ENCODE measurements around the gene GPC5. TPM values are rescaled to one million over a fixed set of nuclear protein-coding genes. Genes with fewer than 3 reads are reported as not detected.

The GPC5 gene
- total and polyA plus RNA-seq, 11 donors = 0.14 to 2.9 (median 0.84) TPM; not detected in 1

DNA sequence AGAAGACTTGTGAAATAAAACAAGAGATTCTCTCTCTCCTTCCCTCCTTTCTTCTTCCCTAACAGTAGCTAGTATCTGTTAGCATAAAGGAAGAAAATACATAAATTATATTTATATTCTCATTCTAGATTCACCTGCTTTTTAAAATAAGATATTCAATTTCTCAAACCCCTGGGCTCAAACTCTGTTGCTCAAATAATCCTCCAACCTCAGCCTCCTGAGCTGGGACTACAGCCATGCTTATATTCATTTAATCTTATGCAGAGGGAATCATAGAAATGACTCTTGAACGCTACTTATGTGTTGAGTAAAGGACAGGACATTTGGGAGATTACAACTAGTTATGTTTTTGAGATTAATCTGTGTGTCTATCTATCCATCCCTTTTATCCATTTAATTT is 56.2 kb downstream of the GPC5 start:
- no peaks in the 10 kb centered on the region for H3K4me1 ChIP-seq
- intact Hi-C loops (cut with DNase I) = no loop called here
- no peak for DNase-seq
- TF ChIP-seq, protein P1, sequence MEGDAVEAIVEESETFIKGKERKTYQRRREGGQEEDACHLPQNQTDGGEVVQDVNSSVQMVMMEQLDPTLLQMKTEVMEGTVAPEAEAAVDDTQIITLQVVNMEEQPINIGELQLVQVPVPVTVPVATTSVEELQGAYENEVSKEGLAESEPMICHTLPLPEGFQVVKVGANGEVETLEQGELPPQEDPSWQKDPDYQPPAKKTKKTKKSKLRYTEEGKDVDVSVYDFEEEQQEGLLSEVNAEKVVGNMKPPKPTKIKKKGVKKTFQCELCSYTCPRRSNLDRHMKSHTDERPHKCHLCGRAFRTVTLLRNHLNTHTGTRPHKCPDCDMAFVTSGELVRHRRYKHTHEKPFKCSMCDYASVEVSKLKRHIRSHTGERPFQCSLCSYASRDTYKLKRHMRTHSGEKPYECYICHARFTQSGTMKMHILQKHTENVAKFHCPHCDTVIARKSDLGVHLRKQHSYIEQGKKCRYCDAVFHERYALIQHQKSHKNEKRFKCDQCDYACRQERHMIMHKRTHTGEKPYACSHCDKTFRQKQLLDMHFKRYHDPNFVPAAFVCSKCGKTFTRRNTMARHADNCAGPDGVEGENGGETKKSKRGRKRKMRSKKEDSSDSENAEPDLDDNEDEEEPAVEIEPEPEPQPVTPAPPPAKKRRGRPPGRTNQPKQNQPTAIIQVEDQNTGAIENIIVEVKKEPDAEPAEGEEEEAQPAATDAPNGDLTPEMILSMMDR (IDR thresholded peaks at IDR 0.05) = no peak
- TF ChIP-seq POLR2A (IDR thresholded peaks at IDR 0.05) = no peak
- H3K27me3 ChIP-seq = peaks cover 0 to 2% (median 0%) of the 10 kb centered on the region in 9 donors
- H3K36me3 ChIP-seq = no peaks in the 10 kb centered on the region
- no peak overlapping the region for H3K27ac ChIP-seq
- no peak overlapping the region for H3K4me3 ChIP-seq
- 54 to 74% (median 62%) methylated on average over 1 of the region's 1 CpG for WGBS, 4 donors
- no peak for ATAC-seq
- H3K9me3 ChIP-seq = no peaks in the 10 kb centered on the region

DNA sequence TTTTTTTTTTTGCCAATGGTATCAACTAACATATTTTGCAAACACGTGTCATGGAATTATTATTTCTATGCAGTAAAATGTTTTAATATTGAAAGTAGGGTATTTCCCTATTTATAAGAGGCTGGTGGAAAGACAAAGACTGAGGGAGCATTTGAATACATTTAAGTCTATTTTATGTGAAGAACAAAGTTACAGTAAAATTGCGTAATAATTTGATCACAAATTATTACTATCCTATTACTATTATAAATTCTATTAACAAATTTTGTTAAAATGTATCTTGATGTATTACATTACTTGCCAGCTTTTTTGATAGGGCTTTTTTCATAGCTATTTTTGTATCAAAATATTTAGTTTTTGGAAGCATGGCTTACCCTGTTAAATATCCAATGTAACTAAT is 58.4 kb downstream of the GPC5 start:
- 84 to 88% (median 86%) methylated on average over 2 of the region's 2 CpGs for WGBS, 4 donors
- DNase-seq (no peak), ATAC-seq (no peak)
- intact Hi-C loops (cut with DNase I) = no loop called here
- H3K27ac ChIP-seq = no peak overlapping the region
- H3K4me3 ChIP-seq = no peak overlapping the region
- H3K4me1 ChIP-seq = no peaks in the 10 kb centered on the region
- no peaks in the 10 kb centered on the region for H3K36me3 ChIP-seq
- TF ChIP-seq, protein P1 (IDR thresholded peaks at IDR 0.05) = no peak
- TF ChIP-seq POLR2A (IDR thresholded peaks at IDR 0.05) = no peak
- no peaks in the 10 kb centered on the region for H3K9me3 ChIP-seq
- peaks cover 0 to 2% (median 0%) of the 10 kb centered on the region in 9 donors for H3K27me3 ChIP-seq

DNA sequence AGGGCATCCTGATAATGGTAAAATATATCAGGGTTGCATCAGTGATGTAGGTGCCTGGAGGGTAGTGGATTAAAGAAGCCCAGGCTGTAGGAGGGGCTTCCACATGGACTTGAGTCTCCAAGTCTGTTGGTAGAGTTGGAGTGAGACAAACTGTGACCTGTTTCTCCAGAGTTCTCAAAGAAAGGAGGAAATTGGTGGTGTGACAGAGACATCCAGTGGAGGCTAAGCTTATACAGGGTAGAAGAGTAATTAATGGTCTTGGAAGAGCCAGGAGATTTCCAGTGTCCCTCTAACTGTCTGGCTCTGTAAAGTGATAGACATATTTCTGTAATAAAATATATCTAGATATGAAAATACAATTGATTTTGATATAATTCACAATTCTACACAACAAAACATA is 61.1 kb downstream of the GPC5 start:
- Histone ChIP-seq H3K36me3 (no peaks in the 10 kb centered on the region), H3K4me3 (no peak overlapping the region), H3K27me3 (peaks cover 0 to 2% (median 0%) of the 10 kb centered on the region in 9 donors), H3K27ac (no peak overlapping the region), H3K9me3 (no peaks in the 10 kb centered on the region), H3K4me1 (no peaks in the 10 kb centered on the region)
- intact Hi-C loops (cut with DNase I) = no loop called here
- DNase-seq (no peak), ATAC-seq (no peak)
- no peak for TF ChIP-seq POLR2A (IDR thresholded peaks at IDR 0.05)
- TF ChIP-seq, protein P1 (IDR thresholded peaks at IDR 0.05) = no peak

DNA sequence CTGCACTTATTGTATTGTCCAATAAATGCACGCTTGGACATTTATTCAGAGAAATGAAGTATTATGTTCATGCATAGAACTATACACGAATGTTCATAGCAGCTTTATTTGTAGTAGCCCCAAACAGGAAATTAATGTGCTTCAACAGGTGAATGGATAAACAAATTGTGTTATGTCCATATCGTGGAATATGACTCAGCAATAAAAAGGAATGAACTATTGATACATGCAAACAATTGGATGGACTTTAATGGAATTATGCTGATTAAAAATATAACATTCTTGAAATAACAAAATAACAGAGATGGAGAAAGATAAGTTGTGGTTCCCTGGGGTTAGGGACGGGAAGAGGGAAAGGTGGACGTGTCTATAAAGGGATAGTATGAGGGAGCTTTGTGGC is 65.9 kb downstream of the GPC5 start:
- Histone ChIP-seq H3K27ac (no peak overlapping the region), H3K4me1 (no peaks in the 10 kb centered on the region), H3K9me3 (no peaks in the 10 kb centered on the region), H3K27me3 (no peaks in the 10 kb centered on the region), H3K36me3 (no peaks in the 10 kb centered on the region), H3K4me3 (no peak overlapping the region)
- WGBS, 4 donors = 74 to 78% (median 76%) methylated on average over 5 of the region's 5 CpGs
- TF ChIP-seq, protein P1 (IDR thresholded peaks at IDR 0.05) = no peak
- TF ChIP-seq POLR2A (IDR thresholded peaks at IDR 0.05) = no peak
- ATAC-seq (no peak), DNase-seq (no peak)
- intact Hi-C loops (cut with DNase I) = no loop called here
